GM12878 (cell line): Measurements from ENCODE around the gene ZNF689. TPM values are rescaled to one million over a fixed set of nuclear protein-coding genes. Genes with fewer than 3 reads are reported as not detected.

Experiments used
- ATAC-seq: fragments of 200-7000 bp; cut with Tn5 transposase; 3 replicates; pipeline ENCODE4 v1.9.1; 2020; ENCODE audit warnings: mild to moderate bottlenecking, moderate library complexity
- BruUV-seq: library from RNA; stranded (reverse); fragments of 400-500 nt; replicated peaks from 2 replicates; lab custom pipeline; 2021; lab: Mats Ljungman, UMichigan
- CTCF ChIA-PET: fragments of 300-600 bp; sonication (Branson Sonifier 250); formaldehyde crosslinking; extraction: SDS; loops from one replicate; lab custom pipeline; 2021; ENCODE audit warnings: inconsistent platforms; lab: Yijun Ruan, JAX
- POLR2A ChIA-PET: fragments of 350-600 bp; formaldehyde crosslinking; extraction: SDS; loops from one replicate; lab custom pipeline; 2021; ENCODE audit warnings: inconsistent platforms; lab: Charles Lee
- RAD21 ChIA-PET: fragments of 300-600 bp; sonication (Branson Sonifier 250); formaldehyde crosslinking; loops from one replicate; lab custom pipeline; 2023; ENCODE audit warnings: antibody characterized with exemption; ENCODE audit not compliant: unreplicated experiment; lab: Charles Lee
- SMC1A ChIA-PET: fragments of 300-600 bp; sonication (Branson Sonifier 250); formaldehyde crosslinking; loops from one replicate; lab custom pipeline; 2023; ENCODE audit not compliant: unreplicated experiment, uncharacterized antibody; lab: Charles Lee
- DNase-seq: peaks from one replicate; pipeline ENCODE4 v3.0.0-alpha.2; 2011; ENCODE audit warnings: low read depth, low spot score
- FAIRE-seq: peaks from 3 replicates; lab custom pipeline; 2011; peaks lifted over from hg19 to GRCh38; lab: Jason Lieb, UNC
- H2AFZ ChIP-seq: 2 replicates; pipeline ENCODE4 v1.6.0; 2011; ENCODE audit warnings: low read depth, low read length, control low read depth; ENCODE audit not compliant: control insufficient read depth
- H3K27ac ChIP-seq: 2 replicates; pipeline ENCODE4 v1.5.1; 2011; ENCODE audit warnings: control low read depth; ENCODE audit not compliant: control insufficient read depth, insufficient read depth
- H3K27me3 ChIP-seq, 2 experiments: replicated peaks in 1 of 2; 2 replicates each; pipeline versions ENCODE4 v1.6.0 to v1.6.1; 2011; ENCODE audit warnings: low read length in 1 of 2; ENCODE audit not compliant: control insufficient read depth in 2 of 2, insufficient read depth in 2 of 2
- H3K36me3 ChIP-seq, 2 experiments: 2 replicates each; pipeline ENCODE4 v1.5.1; 2011; ENCODE audit warnings: low read length in 1 of 2; ENCODE audit not compliant: control insufficient read depth in 2 of 2, insufficient read depth in 2 of 2
- H3K4me1 ChIP-seq: 2 replicates; pipeline ENCODE4 v1.6.1; 2011; ENCODE audit warnings: mild to moderate bottlenecking, low read length, moderate library complexity, mixed read lengths; ENCODE audit not compliant: control insufficient read depth, insufficient read depth
- H3K4me2 ChIP-seq: 2 replicates; pipeline ENCODE4 v1.6.0; 2011; ENCODE audit warnings: control low read depth; ENCODE audit not compliant: control insufficient read depth, insufficient read depth
- H3K4me3 ChIP-seq: fragments of 200-600 bp; sonication (generic); 2 replicates; pipeline ENCODE4 v1.5.1; 2016
- H3K79me2 ChIP-seq: 2 replicates; pipeline ENCODE4 v1.6.0; 2011; ENCODE audit warnings: low read length; ENCODE audit not compliant: control insufficient read depth, insufficient read depth
- H3K9ac ChIP-seq: 2 replicates; pipeline ENCODE4 v1.8.0; 2011; ENCODE audit warnings: low read length, control low read depth, mixed read lengths; ENCODE audit not compliant: control insufficient read depth, insufficient read depth
- H3K9me3 ChIP-seq: replicated peaks from 3 replicates; pipeline ENCODE4 v1.5.1; 2011; ENCODE audit warnings: mild to moderate bottlenecking, low read length; ENCODE audit not compliant: control insufficient read depth, insufficient read depth
- H4K20me1 ChIP-seq: 2 replicates; pipeline ENCODE4 v1.6.0; 2011; ENCODE audit not compliant: control insufficient read depth, insufficient read depth
- DPF2 ChIP-seq: fragments of 450-650 bp; IDR thresholded peaks from 2 replicates; pipeline ENCODE4 v1.6.1; 2017; ENCODE audit warnings: mild to moderate bottlenecking
- IRF3 ChIP-seq: fragments of 450-650 bp; IDR thresholded peaks from 2 replicates; pipeline ENCODE4 v1.6.1; 2014; ENCODE audit warnings: mild to moderate bottlenecking
- LARP7 ChIP-seq: fragments of 450-650 bp; IDR thresholded peaks from 2 replicates; pipeline ENCODE4 v1.6.1; 2017; ENCODE audit warnings: mild to moderate bottlenecking
- WGBS: methylation state at CpG from one replicate; pipeline ENCODE4 v1.1.6; 2016; ENCODE audit warnings: low lambda C conversion rate; ENCODE audit not compliant: insufficient replicate concordance, insufficient coverage; ENCODE audit errors: missing lambda C conversion rate; 5-methylcytosine and 5-hydroxymethylcytosine counted together
- in situ Hi-C: fragments of 300-500 bp; cut with MboI; formaldehyde crosslinking; loops from 9 replicates; pipeline ENCODE4 v1.14.3; 2018; ENCODE audit warnings: mixed read lengths
- intact Hi-C: fragments of 100-400 bp; cut with micrococcal nuclease; formaldehyde crosslinking; loops from one replicate; pipeline ENCODE4 v1.14.2; 2022; ENCODE audit not compliant: unreplicated experiment
- polyA plus RNA-seq, 11 experiments: library from polyadenylated mRNA; depleted of rRNA in 4 of 11; unstranded in 6 of 11; stranded (reverse) in 5 of 11; fragments of >200 nt; fragmentation: Nextera tagmentation in 4 of 11; fragmentation: Illumina TruSeq in 1 of 11; extraction: Ambion mirVana in 4 of 11; extraction: Trizol in 1 of 11; gene quantifications; 1 replicate in 1 of 11; 2 replicates in 10 of 11; pipeline versions ENCODE4 v1.2.1 to v1.2.3, GENCODE V29; 2011 to 2016; ENCODE audit warnings: inconsistent platforms in 2 of 11, missing spikeins in 2 of 11, low read depth in 1 of 11
- total RNA-seq, 4 experiments: library from RNA; depleted of rRNA in 3 of 4; stranded (reverse); fragments of >200 nt in 3 of 4; fragmentation: Illumina TruSeq in 1 of 4; extraction: Trizol in 1 of 4; gene quantifications; 2 replicates each; pipeline versions ENCODE4 v1.2.1 to v1.2.3, GENCODE V29; 2013 to 2021
- TF ChIP-seq, protein P1 (sequence below): fragments of 150-350 bp; IDR thresholded peaks from 2 replicates; pipeline ENCODE4 v1.6.1; 2016; ENCODE audit warnings: low read depth, low read length
- TF ChIP-seq, protein P2 (sequence below): fragments of 450-650 bp; IDR thresholded peaks from 2 replicates; pipeline ENCODE4 v1.6.1; 2017; ENCODE audit warnings: antibody characterized with exemption, mild to moderate bottlenecking, moderate library complexity
- TF ChIP-seq, protein P3 (sequence below): IDR thresholded peaks from 2 replicates; pipeline ENCODE4 v1.6.1; 2012; ENCODE audit warnings: low read length, inconsistent platforms
- TF ChIP-seq, protein P4 (sequence below): fragments of 450-650 bp; IDR thresholded peaks from 2 replicates; pipeline ENCODE4 v1.6.1; 2017; ENCODE audit warnings: mild to moderate bottlenecking, moderate library complexity

Gene ZNF689
- total and polyA plus RNA-seq, 10 of the 15 experiments (the other 5 are each of a cell fraction or from before 2014, with no cell fraction given): 4.7 to 13.2 (median 8.5) TPM

GRCh38 chr16:30569746-30570635, 40.2 kb downstream of the ZNF689 start:
- BruUV-seq: no TSS peak
- H3K4me1 ChIP-seq: peaks cover 27% of the 10 kb centered on the region
- TF ChIP-seq LARP7 (no peak), IRF3 (no peak), DPF2 (no peak)
- TF ChIP-seq, protein P1, sequence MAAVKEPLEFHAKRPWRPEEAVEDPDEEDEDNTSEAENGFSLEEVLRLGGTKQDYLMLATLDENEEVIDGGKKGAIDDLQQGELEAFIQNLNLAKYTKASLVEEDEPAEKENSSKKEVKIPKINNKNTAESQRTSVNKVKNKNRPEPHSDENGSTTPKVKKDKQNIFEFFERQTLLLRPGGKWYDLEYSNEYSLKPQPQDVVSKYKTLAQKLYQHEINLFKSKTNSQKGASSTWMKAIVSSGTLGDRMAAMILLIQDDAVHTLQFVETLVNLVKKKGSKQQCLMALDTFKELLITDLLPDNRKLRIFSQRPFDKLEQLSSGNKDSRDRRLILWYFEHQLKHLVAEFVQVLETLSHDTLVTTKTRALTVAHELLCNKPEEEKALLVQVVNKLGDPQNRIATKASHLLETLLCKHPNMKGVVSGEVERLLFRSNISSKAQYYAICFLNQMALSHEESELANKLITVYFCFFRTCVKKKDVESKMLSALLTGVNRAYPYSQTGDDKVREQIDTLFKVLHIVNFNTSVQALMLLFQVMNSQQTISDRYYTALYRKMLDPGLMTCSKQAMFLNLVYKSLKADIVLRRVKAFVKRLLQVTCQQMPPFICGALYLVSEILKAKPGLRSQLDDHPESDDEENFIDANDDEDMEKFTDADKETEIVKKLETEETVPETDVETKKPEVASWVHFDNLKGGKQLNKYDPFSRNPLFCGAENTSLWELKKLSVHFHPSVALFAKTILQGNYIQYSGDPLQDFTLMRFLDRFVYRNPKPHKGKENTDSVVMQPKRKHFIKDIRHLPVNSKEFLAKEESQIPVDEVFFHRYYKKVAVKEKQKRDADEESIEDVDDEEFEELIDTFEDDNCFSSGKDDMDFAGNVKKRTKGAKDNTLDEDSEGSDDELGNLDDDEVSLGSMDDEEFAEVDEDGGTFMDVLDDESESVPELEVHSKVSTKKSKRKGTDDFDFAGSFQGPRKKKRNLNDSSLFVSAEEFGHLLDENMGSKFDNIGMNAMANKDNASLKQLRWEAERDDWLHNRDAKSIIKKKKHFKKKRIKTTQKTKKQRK: no peak
- TF ChIP-seq, protein P2, sequence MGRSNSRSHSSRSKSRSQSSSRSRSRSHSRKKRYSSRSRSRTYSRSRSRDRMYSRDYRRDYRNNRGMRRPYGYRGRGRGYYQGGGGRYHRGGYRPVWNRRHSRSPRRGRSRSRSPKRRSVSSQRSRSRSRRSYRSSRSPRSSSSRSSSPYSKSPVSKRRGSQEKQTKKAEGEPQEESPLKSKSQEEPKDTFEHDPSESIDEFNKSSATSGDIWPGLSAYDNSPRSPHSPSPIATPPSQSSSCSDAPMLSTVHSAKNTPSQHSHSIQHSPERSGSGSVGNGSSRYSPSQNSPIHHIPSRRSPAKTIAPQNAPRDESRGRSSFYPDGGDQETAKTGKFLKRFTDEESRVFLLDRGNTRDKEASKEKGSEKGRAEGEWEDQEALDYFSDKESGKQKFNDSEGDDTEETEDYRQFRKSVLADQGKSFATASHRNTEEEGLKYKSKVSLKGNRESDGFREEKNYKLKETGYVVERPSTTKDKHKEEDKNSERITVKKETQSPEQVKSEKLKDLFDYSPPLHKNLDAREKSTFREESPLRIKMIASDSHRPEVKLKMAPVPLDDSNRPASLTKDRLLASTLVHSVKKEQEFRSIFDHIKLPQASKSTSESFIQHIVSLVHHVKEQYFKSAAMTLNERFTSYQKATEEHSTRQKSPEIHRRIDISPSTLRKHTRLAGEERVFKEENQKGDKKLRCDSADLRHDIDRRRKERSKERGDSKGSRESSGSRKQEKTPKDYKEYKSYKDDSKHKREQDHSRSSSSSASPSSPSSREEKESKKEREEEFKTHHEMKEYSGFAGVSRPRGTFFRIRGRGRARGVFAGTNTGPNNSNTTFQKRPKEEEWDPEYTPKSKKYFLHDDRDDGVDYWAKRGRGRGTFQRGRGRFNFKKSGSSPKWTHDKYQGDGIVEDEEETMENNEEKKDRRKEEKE: no peak
- TF ChIP-seq, protein P3, sequence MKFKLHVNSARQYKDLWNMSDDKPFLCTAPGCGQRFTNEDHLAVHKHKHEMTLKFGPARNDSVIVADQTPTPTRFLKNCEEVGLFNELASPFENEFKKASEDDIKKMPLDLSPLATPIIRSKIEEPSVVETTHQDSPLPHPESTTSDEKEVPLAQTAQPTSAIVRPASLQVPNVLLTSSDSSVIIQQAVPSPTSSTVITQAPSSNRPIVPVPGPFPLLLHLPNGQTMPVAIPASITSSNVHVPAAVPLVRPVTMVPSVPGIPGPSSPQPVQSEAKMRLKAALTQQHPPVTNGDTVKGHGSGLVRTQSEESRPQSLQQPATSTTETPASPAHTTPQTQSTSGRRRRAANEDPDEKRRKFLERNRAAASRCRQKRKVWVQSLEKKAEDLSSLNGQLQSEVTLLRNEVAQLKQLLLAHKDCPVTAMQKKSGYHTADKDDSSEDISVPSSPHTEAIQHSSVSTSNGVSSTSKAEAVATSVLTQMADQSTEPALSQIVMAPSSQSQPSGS: no peak
- TF ChIP-seq, protein P4, sequence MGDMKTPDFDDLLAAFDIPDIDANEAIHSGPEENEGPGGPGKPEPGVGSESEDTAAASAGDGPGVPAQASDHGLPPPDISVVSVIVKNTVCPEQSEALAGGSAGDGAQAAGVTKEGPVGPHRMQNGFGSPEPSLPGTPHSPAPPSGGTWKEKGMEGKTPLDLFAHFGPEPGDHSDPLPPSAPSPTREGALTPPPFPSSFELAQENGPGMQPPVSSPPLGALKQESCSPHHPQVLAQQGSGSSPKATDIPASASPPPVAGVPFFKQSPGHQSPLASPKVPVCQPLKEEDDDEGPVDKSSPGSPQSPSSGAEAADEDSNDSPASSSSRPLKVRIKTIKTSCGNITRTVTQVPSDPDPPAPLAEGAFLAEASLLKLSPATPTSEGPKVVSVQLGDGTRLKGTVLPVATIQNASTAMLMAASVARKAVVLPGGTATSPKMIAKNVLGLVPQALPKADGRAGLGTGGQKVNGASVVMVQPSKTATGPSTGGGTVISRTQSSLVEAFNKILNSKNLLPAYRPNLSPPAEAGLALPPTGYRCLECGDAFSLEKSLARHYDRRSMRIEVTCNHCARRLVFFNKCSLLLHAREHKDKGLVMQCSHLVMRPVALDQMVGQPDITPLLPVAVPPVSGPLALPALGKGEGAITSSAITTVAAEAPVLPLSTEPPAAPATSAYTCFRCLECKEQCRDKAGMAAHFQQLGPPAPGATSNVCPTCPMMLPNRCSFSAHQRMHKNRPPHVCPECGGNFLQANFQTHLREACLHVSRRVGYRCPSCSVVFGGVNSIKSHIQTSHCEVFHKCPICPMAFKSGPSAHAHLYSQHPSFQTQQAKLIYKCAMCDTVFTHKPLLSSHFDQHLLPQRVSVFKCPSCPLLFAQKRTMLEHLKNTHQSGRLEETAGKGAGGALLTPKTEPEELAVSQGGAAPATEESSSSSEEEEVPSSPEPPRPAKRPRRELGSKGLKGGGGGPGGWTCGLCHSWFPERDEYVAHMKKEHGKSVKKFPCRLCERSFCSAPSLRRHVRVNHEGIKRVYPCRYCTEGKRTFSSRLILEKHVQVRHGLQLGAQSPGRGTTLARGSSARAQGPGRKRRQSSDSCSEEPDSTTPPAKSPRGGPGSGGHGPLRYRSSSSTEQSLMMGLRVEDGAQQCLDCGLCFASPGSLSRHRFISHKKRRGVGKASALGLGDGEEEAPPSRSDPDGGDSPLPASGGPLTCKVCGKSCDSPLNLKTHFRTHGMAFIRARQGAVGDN: no peak

More at GRCh38 chr16:30569746-30570635, 40.2 kb downstream of the ZNF689 start:
- peaks cover 11% of the 10 kb centered on the region for H3K79me2 ChIP-seq
- CTCF ChIA-PET: interaction anchor here (1.2 to 3.1 kb wide), 3 partner anchors 8 to 34 kb away, joined by 5 to 13 read pairs (median 8); partner anchors contain the start of gene ZNF764
- no peak overlapping the region for H3K9ac ChIP-seq
- H2AFZ ChIP-seq: no peak overlapping the region
- ATAC-seq (no peak), FAIRE-seq (no peak), DNase-seq (no peak)
- POLR2A ChIA-PET: interaction anchor here (0.9 to 3.1 kb wide), 3 partner anchors 8 to 140 kb away, joined by 3 to 31 read pairs (median 14); partner anchors contain the start of genes DCTPP1 and ZNF764
- H4K20me1 ChIP-seq: no peaks in the 10 kb centered on the region
- peak overlapping the region; percentile 26; the same call in 1 of the 2 replicates for H3K4me2 ChIP-seq
- H3K27me3 ChIP-seq: no peaks in the 10 kb centered on the region
- RAD21 ChIA-PET: interaction anchor here (1.1 to 3.3 kb wide), 5 partner anchors 12 to 140 kb away, joined by 4 to 28 read pairs (median 8); partner anchors contain the start of genes DCTPP1, ZNF764 and ZNF785
- in situ Hi-C loops: no loop called here
- no peak overlapping the region for H3K27ac ChIP-seq
- no peaks in the 10 kb centered on the region for H3K9me3 ChIP-seq
- no peaks in the 10 kb centered on the region; a peak in 1 of 4 replicates for H3K36me3 ChIP-seq
- 97% methylated on average over 40 of the region's 44 CpGs for WGBS
- SMC1A ChIA-PET: interaction anchor here (0.7 to 1.2 kb wide), 4 partner anchors 11 to 150 kb away, joined by 3 to 4 read pairs (median 3); partner anchors contain the start of gene DCTPP1
- intact Hi-C loops: loop anchor here (10.0 kb wide), 1 partner anchor 85 kb away; the partner anchor contains the start of genes FBRS and PRR14
- H3K4me3 ChIP-seq: no peak overlapping the region
